Peyer's patch (tissue), 4 donors: ENCODE measurements around the gene TSR2.

Experiments
- CTCF ChIP-seq, 6 experiments: fragments of 450-650 bp in 4 of 6; fragments of 200-600 bp in 2 of 6; sonication (generic) in 1 of 6; IDR thresholded peaks; one replicate each; pipeline ENCODE4 v1.5.1; 2017 to 2019; ENCODE audit warnings: antibody characterized with exemption in 6 of 6, mild to moderate bottlenecking in 3 of 6, moderate library complexity in 1 of 6
- POLR2A ChIP-seq, 2 donors: fragments of 450-650 bp; IDR thresholded peaks; one replicate each; pipeline ENCODE4 v1.5.1; 2017; ENCODE audit warnings: antibody characterized with exemption in 2 of 2, mild to moderate bottlenecking in 2 of 2, moderate library complexity in 2 of 2

DNA sequence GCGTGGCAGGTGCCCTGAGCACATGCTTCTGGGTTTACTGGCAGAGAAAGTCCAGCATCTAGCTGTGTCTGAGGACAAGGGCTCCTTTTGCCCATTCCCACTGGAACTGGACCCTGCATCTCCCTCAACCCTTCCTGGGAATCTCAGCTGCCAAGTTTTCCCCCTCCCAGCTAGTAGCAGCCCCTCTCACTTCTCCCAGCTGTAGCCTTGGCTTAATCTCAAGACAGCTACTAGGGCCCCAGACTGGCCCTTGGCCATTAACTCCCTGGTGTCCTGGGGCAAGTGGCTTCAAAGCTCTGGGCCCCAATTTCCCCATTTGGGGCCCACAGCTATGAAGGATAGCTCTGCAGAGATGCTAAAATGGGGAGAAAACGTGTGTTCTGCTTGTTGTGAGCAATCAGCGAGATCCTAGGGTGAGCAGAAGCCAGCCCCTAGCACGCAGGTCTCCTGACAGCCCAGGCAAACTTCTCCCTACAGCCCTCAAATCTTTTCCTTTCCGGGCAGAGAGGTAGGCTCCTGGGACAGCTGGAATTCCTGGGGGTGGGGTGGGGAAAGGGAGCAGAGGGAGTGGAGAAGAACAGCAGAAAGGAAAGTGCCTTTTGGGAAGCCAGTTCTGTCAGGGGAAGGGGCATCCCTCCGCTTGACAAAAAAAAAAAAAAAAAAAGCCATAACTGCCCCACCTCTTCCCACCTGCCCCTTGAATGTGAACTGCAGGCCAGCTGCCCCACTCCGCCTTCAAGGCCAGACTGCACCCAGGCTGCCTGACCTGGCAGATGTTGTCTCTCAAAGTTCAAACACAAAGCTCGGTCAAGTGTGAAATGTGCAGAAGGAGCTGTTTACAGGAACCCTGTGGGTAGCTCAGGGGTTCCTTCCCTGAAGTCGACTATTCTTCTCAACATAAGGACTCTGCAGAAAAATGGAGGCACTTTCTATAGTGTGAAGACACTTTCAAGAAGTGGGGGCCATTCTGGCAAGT, 39.2 kb downstream of the TSR2 start:
- TF ChIP-seq CTCF (IDR thresholded peaks at IDR 0.05) (no peak), POLR2A (IDR thresholded peaks at IDR 0.05) (no peak)
